HG03439 (cell line): ENCODE data around the gene VSTM2L.
A peak's percentile ranks its signal among the peaks of the same experiment; 100 is the strongest.

Experiments used
- ATAC-seq: cut with Tn5 transposase; IDR thresholded peaks from one replicate; pipeline ENCODE4 v1.9.1; 2021; ENCODE audit warnings: mild to moderate bottlenecking, moderate library complexity; ENCODE audit not compliant: unreplicated experiment

The VSTM2L gene

GRCh38 chr20:37898233-37899104, 4.5 kb upstream of the VSTM2L start:
- ATAC-seq, result no peak

GRCh38 chr20:37899105-37900045, 3.6 kb upstream of the VSTM2L start:
- ATAC-seq, result no peak

- no peak for ATAC-seq
These were observed 1.7 kb upstream of the VSTM2L start for GRCh38 chr20:37901240-37901639.

- peak; percentile 58 for ATAC-seq
These were observed 1.0 kb upstream of the VSTM2L start for GRCh38 chr20:37901654-37902503.

- ATAC-seq, result no peak
These were observed 535 bp downstream of the VSTM2L start for GRCh38 chr20:37903317-37904007.

GRCh38 chr20:37904008-37904642, 1.2 kb downstream of the VSTM2L start:
- no peak for ATAC-seq

GRCh38 chr20:37904845-37905373, 2.0 kb downstream of the VSTM2L start:
- ATAC-seq, result no peak

- no peak for ATAC-seq
These were observed 3.0 kb downstream of the VSTM2L start for GRCh38 chr20:37905671-37906613.

GRCh38 chr20:37907330-37907676, 4.4 kb downstream of the VSTM2L start:
- no peak for ATAC-seq

- no peak for ATAC-seq
These were observed 4.9 kb downstream of the VSTM2L start for GRCh38 chr20:37907677-37908401.

GRCh38 chr20:37911261-37911660, 8.3 kb downstream of the VSTM2L start:
- no peak for ATAC-seq

GRCh38 chr20:37911838-37912281, 8.9 kb downstream of the VSTM2L start:
- ATAC-seq, result no peak

GRCh38 chr20:37912874-37913273, 9.9 kb downstream of the VSTM2L start:
- ATAC-seq, result no peak

GRCh38 chr20:37913567-37914366, 10.8 kb downstream of the VSTM2L start:
- ATAC-seq, result no peak

GRCh38 chr20:37914367-37914671, 11.4 kb downstream of the VSTM2L start:
- ATAC-seq, result no peak

- ATAC-seq, result no peak
These were observed 11.9 kb downstream of the VSTM2L start for GRCh38 chr20:37914672-37915433.
